ENCODE measurements around the gene INTS7. TPM values are rescaled to one million over a fixed set of nuclear protein-coding genes. Genes with fewer than 3 reads are reported as not detected.
A peak's percentile ranks its signal among the peaks of the same experiment; 100 is the strongest.

INTS7 gene
- total and polyA plus RNA-seq, 9 of the 15 experiments (the other 6 are each of a cell fraction or from before 2014, with no cell fraction given) = 27.3 to 68.4 (median 40.4) TPM

DNA sequence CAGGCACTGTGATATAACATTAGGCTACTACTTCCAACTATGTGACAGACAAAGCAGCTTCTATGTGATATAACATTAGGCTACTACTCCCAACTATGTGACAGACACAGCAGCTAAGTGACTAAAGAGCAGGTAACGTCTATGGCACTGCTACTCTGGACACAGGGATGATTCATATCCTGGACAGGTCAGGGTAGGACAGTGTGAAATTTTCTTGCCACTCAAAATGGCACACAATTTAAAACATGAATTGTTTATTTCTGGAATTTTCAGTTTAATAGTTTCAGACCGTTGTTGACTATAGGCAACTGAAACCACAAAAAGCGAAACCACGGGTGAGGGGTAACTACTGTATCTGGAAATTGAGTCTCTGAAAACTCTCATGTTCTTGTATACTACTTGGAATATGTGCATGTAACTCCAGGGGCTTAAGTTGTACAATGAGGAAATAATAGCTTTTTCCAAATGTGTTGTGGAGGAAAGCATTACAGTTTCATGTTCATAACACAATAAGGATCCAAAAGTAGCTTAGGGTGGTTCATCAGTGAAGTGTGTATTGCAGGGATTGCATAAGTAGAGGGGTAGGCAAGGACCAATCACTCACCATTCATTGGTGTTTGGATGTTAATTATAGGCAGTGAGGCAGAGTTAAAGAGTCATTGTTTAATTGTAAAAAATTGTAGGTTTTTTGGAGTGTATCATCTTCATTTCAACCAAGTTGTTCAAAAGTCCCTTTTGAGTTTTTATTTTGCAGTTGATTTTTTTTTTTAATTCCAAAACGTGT, 5.5 kb upstream of the INTS7 start (continued):
- TF ChIP-seq, protein P1, sequence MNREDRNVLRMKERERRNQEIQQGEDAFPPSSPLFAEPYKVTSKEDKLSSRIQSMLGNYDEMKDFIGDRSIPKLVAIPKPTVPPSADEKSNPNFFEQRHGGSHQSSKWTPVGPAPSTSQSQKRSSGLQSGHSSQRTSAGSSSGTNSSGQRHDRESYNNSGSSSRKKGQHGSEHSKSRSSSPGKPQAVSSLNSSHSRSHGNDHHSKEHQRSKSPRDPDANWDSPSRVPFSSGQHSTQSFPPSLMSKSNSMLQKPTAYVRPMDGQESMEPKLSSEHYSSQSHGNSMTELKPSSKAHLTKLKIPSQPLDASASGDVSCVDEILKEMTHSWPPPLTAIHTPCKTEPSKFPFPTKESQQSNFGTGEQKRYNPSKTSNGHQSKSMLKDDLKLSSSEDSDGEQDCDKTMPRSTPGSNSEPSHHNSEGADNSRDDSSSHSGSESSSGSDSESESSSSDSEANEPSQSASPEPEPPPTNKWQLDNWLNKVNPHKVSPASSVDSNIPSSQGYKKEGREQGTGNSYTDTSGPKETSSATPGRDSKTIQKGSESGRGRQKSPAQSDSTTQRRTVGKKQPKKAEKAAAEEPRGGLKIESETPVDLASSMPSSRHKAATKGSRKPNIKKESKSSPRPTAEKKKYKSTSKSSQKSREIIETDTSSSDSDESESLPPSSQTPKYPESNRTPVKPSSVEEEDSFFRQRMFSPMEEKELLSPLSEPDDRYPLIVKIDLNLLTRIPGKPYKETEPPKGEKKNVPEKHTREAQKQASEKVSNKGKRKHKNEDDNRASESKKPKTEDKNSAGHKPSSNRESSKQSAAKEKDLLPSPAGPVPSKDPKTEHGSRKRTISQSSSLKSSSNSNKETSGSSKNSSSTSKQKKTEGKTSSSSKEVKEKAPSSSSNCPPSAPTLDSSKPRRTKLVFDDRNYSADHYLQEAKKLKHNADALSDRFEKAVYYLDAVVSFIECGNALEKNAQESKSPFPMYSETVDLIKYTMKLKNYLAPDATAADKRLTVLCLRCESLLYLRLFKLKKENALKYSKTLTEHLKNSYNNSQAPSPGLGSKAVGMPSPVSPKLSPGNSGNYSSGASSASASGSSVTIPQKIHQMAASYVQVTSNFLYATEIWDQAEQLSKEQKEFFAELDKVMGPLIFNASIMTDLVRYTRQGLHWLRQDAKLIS (CRISPR knock-in tag; IDR thresholded peaks at IDR 0.05) = 0 out of 2 replicates have a peak, but pooled peaks have one; percentile 33
- no peak for TF ChIP-seq CXXC5 (CRISPR knock-in tag; IDR thresholded peaks at IDR 0.05)
- TF ChIP-seq CCAR2 (IDR thresholded peaks at IDR 0.05; ENCODE audit: low read depth, low read length) = no peak
- TF ChIP-seq GABPB1 (CRISPR knock-in tag; IDR thresholded peaks at IDR 0.05) = peak; percentile 24; the same call in 1 of the 2 replicates
- no peak for TF ChIP-seq ZBED1 (IDR thresholded peaks at IDR 0.05)
- no peak for TF ChIP-seq ZNF224 (CRISPR knock-in tag; IDR thresholded peaks at IDR 0.05)
- TF ChIP-seq ESRRA (IDR thresholded peaks at IDR 0.05; ENCODE audit: borderline replicate concordance, low read depth) = no peak
- no peak for TF ChIP-seq ARNT (IDR thresholded peaks at IDR 0.05)
- TF ChIP-seq, protein P2, sequence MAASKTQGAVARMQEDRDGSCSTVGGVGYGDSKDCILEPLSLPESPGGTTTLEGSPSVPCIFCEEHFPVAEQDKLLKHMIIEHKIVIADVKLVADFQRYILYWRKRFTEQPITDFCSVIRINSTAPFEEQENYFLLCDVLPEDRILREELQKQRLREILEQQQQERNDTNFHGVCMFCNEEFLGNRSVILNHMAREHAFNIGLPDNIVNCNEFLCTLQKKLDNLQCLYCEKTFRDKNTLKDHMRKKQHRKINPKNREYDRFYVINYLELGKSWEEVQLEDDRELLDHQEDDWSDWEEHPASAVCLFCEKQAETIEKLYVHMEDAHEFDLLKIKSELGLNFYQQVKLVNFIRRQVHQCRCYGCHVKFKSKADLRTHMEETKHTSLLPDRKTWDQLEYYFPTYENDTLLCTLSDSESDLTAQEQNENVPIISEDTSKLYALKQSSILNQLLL (CRISPR knock-in tag; IDR thresholded peaks at IDR 0.05; ENCODE audit: borderline replicate concordance) = no peak
- TF ChIP-seq RHOXF2B (CRISPR knock-in tag; conservative IDR thresholded peaks at IDR 0.05) = no peak
- TF ChIP-seq ESRRB (CRISPR knock-in tag; IDR thresholded peaks at IDR 0.05; ENCODE audit: borderline replicate concordance) = no peak
- TF ChIP-seq, protein P3, sequence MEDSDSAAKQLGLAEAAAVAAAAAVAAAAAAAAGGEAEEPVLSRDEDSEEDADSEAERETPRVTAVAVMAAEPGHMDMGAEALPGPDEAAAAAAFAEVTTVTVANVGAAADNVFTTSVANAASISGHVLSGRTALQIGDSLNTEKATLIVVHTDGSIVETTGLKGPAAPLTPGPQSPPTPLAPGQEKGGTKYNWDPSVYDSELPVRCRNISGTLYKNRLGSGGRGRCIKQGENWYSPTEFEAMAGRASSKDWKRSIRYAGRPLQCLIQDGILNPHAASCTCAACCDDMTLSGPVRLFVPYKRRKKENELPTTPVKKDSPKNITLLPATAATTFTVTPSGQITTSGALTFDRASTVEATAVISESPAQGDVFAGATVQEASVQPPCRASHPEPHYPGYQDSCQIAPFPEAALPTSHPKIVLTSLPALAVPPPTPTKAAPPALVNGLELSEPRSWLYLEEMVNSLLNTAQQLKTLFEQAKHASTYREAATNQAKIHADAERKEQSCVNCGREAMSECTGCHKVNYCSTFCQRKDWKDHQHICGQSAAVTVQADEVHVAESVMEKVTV (CRISPR knock-in tag; IDR thresholded peaks at IDR 0.05) = no peak
- TF ChIP-seq NUFIP1 (IDR thresholded peaks at IDR 0.05; ENCODE audit: partially characterized antibody) = no peak
- no peak for TF ChIP-seq CREBBP (IDR thresholded peaks at IDR 0.05; ENCODE audit: low read depth, low read length)

Data from K562 (cell line).